HG03565 (cell line): ENCODE data around the gene KPNA2.
"Not testable (repeated sequence)": the region's sequence is repeated elsewhere in the genome, so short reads cannot be mapped to it uniquely, and the experiment has no call there.

Experiments
- ATAC-seq: cut with Tn5 transposase; IDR thresholded peaks from one replicate; pipeline ENCODE4 v1.9.1; 2021; ENCODE audit warnings: mild to moderate bottlenecking, moderate library complexity; ENCODE audit not compliant: unreplicated experiment

Gene KPNA2

GRCh38 chr17:68019675-68020408 lies 15.7 kb upstream of the KPNA2 start:
- peak; percentile 92 for ATAC-seq

- no peak for ATAC-seq
Observed at GRCh38 chr17:68020409-68020756, 15.2 kb upstream of the KPNA2 start.

GRCh38 chr17:68020791-68021190 lies 14.7 kb upstream of the KPNA2 start:
- ATAC-seq, result not testable (repeated sequence)

GRCh38 chr17:68021963-68022362 lies 13.6 kb upstream of the KPNA2 start:
- ATAC-seq, result no peak

GRCh38 chr17:68022547-68022946 lies 13.0 kb upstream of the KPNA2 start:
- not testable (repeated sequence) for ATAC-seq

GRCh38 chr17:68029512-68030215 lies 5.9 kb upstream of the KPNA2 start:
- no peak for ATAC-seq

- ATAC-seq, result no peak
Observed at GRCh38 chr17:68033636-68034451, 1.7 kb upstream of the KPNA2 start.

- ATAC-seq, result no peak
Observed at GRCh38 chr17:68034452-68034776, 1.1 kb upstream of the KPNA2 start.

- peak; percentile 85 for ATAC-seq
Observed at GRCh38 chr17:68035131-68035522, 408 bp upstream of the KPNA2 start.

- ATAC-seq, result no peak
Observed at GRCh38 chr17:68036304-68037147, 991 bp downstream of the KPNA2 start.

- ATAC-seq, result no peak
Observed at GRCh38 chr17:68047153-68047846, 11.8 kb downstream of the KPNA2 start.

GRCh38 chr17:68047890-68048542 lies 12.5 kb downstream of the KPNA2 start:
- not testable (repeated sequence) for ATAC-seq

GRCh38 chr17:68048996-68049395 lies 13.5 kb downstream of the KPNA2 start:
- no peak for ATAC-seq

- ATAC-seq, result not testable (repeated sequence)
Observed at GRCh38 chr17:68049812-68050437, 14.4 kb downstream of the KPNA2 start.

- ATAC-seq, result not testable (repeated sequence)
Observed at GRCh38 chr17:68051321-68052312, 16.1 kb downstream of the KPNA2 start.

- ATAC-seq, result no peak
Observed at GRCh38 chr17:68052810-68053209, 17.3 kb downstream of the KPNA2 start.

GRCh38 chr17:68053231-68054013 lies 17.9 kb downstream of the KPNA2 start:
- ATAC-seq, result no peak
